Sigmoid colon (tissue), 7 donors: ENCODE results near the gene GP5. TPM values are rescaled to one million over a fixed set of nuclear protein-coding genes. Genes with fewer than 3 reads are reported as not detected.

Experiments used
- DNase-seq: peaks from one replicate; pipeline ENCODE4 v3.0.0-alpha.2; 2019
- H3K27ac ChIP-seq, 4 donors: fragments of 200-600 bp; sonication (generic); one replicate each; pipeline ENCODE4 v1.5.1; 2016 to 2019; ENCODE audit warnings: mild to moderate bottlenecking in 1 of 4
- H3K27me3 ChIP-seq, 3 donors: fragments of 200-600 bp; sonication (generic); one replicate each; pipeline ENCODE4 v1.5.1; 2019; ENCODE audit warnings: mild to moderate bottlenecking in 1 of 3
- H3K36me3 ChIP-seq, 4 donors: fragments of 200-600 bp; sonication (generic); one replicate each; pipeline ENCODE4 v1.5.1; 2016 to 2019
- H3K4me1 ChIP-seq, 4 donors: fragments of 200-600 bp; sonication (generic); one replicate each; pipeline ENCODE4 v1.5.1; 2017 to 2019
- H3K4me3 ChIP-seq, 4 donors: fragments of 200-600 bp; sonication (generic); one replicate each; pipeline ENCODE4 v1.5.1; 2017 to 2019; ENCODE audit warnings: mild to moderate bottlenecking in 2 of 4, moderate library complexity in 1 of 4
- H3K9me3 ChIP-seq, 4 donors: fragments of 200-600 bp in 3 of 4; sonication (generic) in 3 of 4; one replicate each; pipeline versions ENCODE4 v1.5.1 to v1.6.1; 2013 to 2019
- CTCF ChIP-seq, 4 experiments: fragments of 450-650 bp in 3 of 4; fragments of 200-600 bp in 1 of 4; IDR thresholded peaks; one replicate each; pipeline ENCODE4 v1.5.1; 2016 to 2019; ENCODE audit warnings: antibody characterized with exemption in 4 of 4, mild to moderate bottlenecking in 3 of 4, moderate library complexity in 2 of 4
- EP300 ChIP-seq, 4 donors: sonication (generic); formaldehyde crosslinking; IDR thresholded peaks; one replicate each; pipeline ENCODE4 v1.6.1; 2017; ENCODE audit warnings: antibody characterized with exemption in 4 of 4
- POLR2A ChIP-seq, 2 donors: fragments of 450-650 bp; IDR thresholded peaks; one replicate each; pipeline ENCODE4 v1.6.1; 2016; ENCODE audit warnings: antibody characterized with exemption in 2 of 2, mild to moderate bottlenecking in 2 of 2, moderate library complexity in 2 of 2
- POLR2AphosphoS5 ChIP-seq, 4 donors: sonication (generic); formaldehyde crosslinking; IDR thresholded peaks; one replicate each; pipeline ENCODE4 v1.6.1; 2017; ENCODE audit warnings: antibody characterized with exemption in 4 of 4
- WGBS, 2 donors: extraction: QIAGEN DNeasy Blood & Tissue Kit; methylation state at CpG; one replicate each; pipeline ENCODE4 v1.1.7; 2013; 5-methylcytosine and 5-hydroxymethylcytosine counted together
- intact Hi-C: fragments of 100-400 bp; cut with DNase I; formaldehyde crosslinking; loops from one replicate; pipeline ENCODE4 v1.15.1; 2023
- polyA plus RNA-seq, 3 donors: library from polyadenylated mRNA; stranded (reverse); fragments of 200-250 nt; gene quantifications; one replicate each; pipeline ENCODE4 v1.2.3, GENCODE V29; 2013
- total RNA-seq, 4 donors: library from RNA; depleted of rRNA; stranded (reverse); fragments of >200 nt; gene quantifications; one replicate each; pipeline ENCODE4 v1.1.0, GENCODE V29; 2016
- donor health status: healthy with polysubstance abuse.
- donor health status: Bipolar disorder and iron deficiency.
- donor health status: healthy.

The GP5 gene
- total and polyA plus RNA-seq, 7 donors = 0.14 to 0.69 TPM; not detected in 5

- DNase-seq = no peak
- H3K27ac ChIP-seq = no peak overlapping the region
- no peak overlapping the region for H3K4me3 ChIP-seq
- H3K9me3 ChIP-seq = no peaks in the 10 kb centered on the region
- no peak for TF ChIP-seq CTCF (IDR thresholded peaks at IDR 0.05)
- no peak for TF ChIP-seq POLR2A (IDR thresholded peaks at IDR 0.05)
- no peak for TF ChIP-seq POLR2AphosphoS5 (IDR thresholded peaks at IDR 0.05)
- no peak for TF ChIP-seq EP300 (IDR thresholded peaks at IDR 0.05)
- intact Hi-C loops = no loop called here
- no peaks in the 10 kb centered on the region for H3K36me3 ChIP-seq
- WGBS, 2 donors = 83 to 90% methylated on average over 10 of the region's 10 CpGs
- H3K27me3 ChIP-seq = peaks cover 0 to 17% (median 0%) of the 10 kb centered on the region in 3 donors
- peaks cover 0 to 2% (median under 1%) of the 10 kb centered on the region in 4 donors for H3K4me1 ChIP-seq
These were observed 22.9 kb downstream of the GP5 start for GRCh38 chr3:194376241-194376560.

GRCh38 chr3:194375473-194376240, 23.4 kb downstream of the GP5 start:
- no peak overlapping the region for H3K4me3 ChIP-seq
- intact Hi-C loops = no loop called here

GRCh38 chr3:194374935-194375334, 24.1 kb downstream of the GP5 start:
- TF ChIP-seq CTCF (IDR thresholded peaks at IDR 0.05) = no peak
- TF ChIP-seq EP300 (IDR thresholded peaks at IDR 0.05) = no peak
- TF ChIP-seq POLR2A (IDR thresholded peaks at IDR 0.05) = no peak
- no peak for TF ChIP-seq POLR2AphosphoS5 (IDR thresholded peaks at IDR 0.05)
- H3K9me3 ChIP-seq = no peaks in the 10 kb centered on the region
- 86 to 90% methylated on average over 10 of the region's 10 CpGs for WGBS, 2 donors
- peaks cover 0 to 17% (median 0%) of the 10 kb centered on the region in 3 donors for H3K27me3 ChIP-seq
- intact Hi-C loops = no loop called here
- no peak overlapping the region for H3K4me3 ChIP-seq
- H3K36me3 ChIP-seq = no peaks in the 10 kb centered on the region
- no peaks in the 10 kb centered on the region for H3K4me1 ChIP-seq
- no peak overlapping the region for H3K27ac ChIP-seq
- no peak for DNase-seq

More at GRCh38 chr3:194375473-194376240, 23.4 kb downstream of the GP5 start:
- TF ChIP-seq CTCF (IDR thresholded peaks at IDR 0.05) = no peak
- no peak for TF ChIP-seq POLR2A (IDR thresholded peaks at IDR 0.05)
- no peak for TF ChIP-seq POLR2AphosphoS5 (IDR thresholded peaks at IDR 0.05)
- no peak for TF ChIP-seq EP300 (IDR thresholded peaks at IDR 0.05)
- Histone ChIP-seq H3K9me3 (no peaks in the 10 kb centered on the region), H3K27ac (no peak overlapping the region), H3K36me3 (no peaks in the 10 kb centered on the region), H3K4me1 (no peaks in the 10 kb centered on the region), H3K27me3 (peaks cover 0 to 17% (median 0%) of the 10 kb centered on the region in 3 donors)
- DNase-seq = no peak
- 49 to 70% methylated on average over 15 of the region's 15 CpGs for WGBS, 2 donors

- Histone ChIP-seq H3K4me1 (peaks cover 0 to 6% (median 0%) of the 10 kb centered on the region in 4 donors), H3K36me3 (no peaks in the 10 kb centered on the region), H3K27ac (no peak overlapping the region), H3K27me3 (peaks cover 0 to 24% (median 0%) of the 10 kb centered on the region in 3 donors), H3K9me3 (no peaks in the 10 kb centered on the region), H3K4me3 (no peak overlapping the region)
- no peak for DNase-seq
- intact Hi-C loops = no loop called here
- WGBS, 2 donors = 79% methylated on average over 8 of the region's 8 CpGs
- no peak for TF ChIP-seq POLR2AphosphoS5 (IDR thresholded peaks at IDR 0.05)
- TF ChIP-seq EP300 (IDR thresholded peaks at IDR 0.05) = no peak
- no peak for TF ChIP-seq POLR2A (IDR thresholded peaks at IDR 0.05)
- no peak for TF ChIP-seq CTCF (IDR thresholded peaks at IDR 0.05)
These were observed 25.2 kb downstream of the GP5 start for GRCh38 chr3:194373899-194374298.
